G401 (cell line): ENCODE measurements around the gene SRPRB. TPM values are rescaled to one million over a fixed set of nuclear protein-coding genes. Genes with fewer than 3 reads are reported as not detected.

ENCODE experiments used
- DNase-seq: peaks from one replicate; pipeline ENCODE4 v3.0.0-alpha.2; 2015; ENCODE audit warnings: low spot score
- in situ Hi-C: cut with HindIII; loops from 2 replicates; pipeline ENCODE4 v1.10.0; 2016; ENCODE audit warnings: low sequenced_read_pairs, mixed read lengths
- total RNA-seq: library from RNA; depleted of rRNA; stranded (reverse); fragments of >200 nt; shearing (Covaris generic); gene quantifications from 2 replicates; pipeline ENCODE4 v1.2.3, GENCODE V29; 2014

Gene SRPRB
- total RNA-seq, 1 experiment from 2014 or later = 75.9 TPM

DNA sequence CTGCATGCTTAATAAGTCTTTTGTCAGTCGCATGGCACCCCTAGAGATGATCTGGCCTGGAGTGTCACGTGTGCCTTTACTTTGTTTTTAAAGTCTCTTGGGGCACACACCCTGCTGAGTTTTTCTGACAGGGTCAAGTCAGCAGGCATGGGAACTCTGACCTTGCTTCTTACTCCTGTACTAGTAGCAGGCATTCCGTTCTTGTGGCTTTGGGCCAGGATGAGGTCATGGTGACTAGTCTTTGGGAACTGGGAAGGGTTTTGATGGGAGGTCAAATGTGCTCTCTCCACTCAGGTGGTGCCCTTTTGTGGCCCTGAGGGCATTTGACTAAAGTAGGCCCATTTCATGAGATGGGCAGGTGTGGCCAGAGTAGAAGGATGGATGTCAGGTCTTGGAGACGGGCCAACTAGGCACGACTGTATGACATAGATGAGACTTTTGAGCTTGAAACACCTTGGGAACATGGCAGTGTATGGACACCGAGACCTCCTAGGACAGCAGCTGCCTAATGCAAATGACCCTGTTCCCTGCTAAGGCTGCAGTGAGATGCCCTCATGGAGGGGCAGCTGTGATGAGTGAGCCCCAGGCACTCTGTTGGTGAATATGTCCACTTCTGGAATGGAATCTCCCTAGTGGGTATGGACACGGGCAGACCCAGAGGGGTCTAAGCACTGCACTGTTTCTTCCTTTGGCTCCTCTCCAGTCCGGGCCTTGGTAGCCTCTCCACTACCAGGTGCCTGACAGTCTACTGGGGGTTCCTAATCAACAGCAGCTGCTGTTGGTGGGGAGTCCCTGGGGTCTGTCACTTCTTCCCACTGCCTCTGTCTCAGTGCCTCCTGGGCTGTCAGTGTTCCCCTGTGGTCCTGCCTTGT, 16.4 kb downstream of the SRPRB start:
- DNase-seq = no peak
- in situ Hi-C loops = no loop called here

DNA sequence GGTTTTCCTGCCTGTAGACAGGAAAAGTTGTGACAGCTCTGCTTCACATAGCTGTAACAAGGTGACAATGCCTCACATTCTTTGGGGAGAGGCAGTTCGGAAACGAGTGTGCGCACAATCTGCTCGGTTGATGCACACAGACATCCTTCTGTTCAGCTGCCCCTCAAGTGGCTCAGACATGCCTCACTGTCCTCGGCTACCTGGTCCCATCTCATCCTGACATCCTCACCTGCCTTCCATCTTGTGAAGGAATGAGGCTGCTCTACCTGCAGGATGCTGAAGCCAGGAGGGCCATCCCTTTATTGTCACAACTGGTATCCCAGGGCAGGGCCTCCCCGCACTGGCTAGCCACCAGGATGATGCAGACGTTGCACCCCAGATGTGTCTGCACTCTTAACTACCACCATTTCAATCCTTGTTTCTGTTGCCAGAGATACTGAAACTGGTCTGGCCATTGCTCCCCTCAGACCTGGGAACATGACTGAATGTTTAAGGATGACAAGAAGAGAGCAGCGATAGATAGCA, 19.4 kb downstream of the SRPRB start:
- no peak for DNase-seq
- in situ Hi-C loops = no loop called here

DNA sequence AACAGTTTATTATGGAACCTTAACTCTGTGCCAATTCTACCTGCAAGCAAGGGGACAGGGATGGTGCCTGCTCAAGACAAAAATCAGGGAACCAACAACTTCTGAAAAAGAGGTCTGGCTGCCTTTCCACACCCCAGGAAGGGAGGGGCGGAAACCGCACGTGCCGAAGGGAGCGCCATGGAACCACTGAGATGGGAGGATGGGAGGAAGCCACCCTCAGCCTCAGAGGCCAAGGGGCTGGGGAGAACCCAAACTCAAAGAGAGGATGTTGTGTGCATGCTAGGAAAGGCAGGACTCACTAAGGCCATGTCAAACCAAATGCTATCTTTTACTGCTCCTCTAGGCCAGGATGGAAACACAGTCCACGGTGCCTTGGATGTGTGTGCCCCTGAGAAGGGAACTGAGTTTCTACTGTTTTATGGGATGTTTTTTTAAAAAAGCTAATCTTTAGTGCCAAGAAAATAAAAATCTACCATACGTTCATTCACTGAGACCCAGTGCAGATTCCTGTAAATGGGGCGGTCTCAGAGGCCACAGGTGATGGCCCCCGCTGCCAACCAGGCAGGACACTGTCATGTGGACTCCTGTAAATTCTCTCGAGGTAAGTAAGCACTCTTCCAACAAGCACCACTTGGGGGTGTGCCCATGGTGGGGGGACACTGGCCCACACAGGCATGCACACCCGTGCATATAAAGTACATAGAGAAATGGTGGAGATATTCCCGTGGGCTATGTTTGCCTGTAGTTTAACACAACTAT, 20.5 kb downstream of the SRPRB start:
- no peak for DNase-seq
- in situ Hi-C loops = no loop called here

DNA sequence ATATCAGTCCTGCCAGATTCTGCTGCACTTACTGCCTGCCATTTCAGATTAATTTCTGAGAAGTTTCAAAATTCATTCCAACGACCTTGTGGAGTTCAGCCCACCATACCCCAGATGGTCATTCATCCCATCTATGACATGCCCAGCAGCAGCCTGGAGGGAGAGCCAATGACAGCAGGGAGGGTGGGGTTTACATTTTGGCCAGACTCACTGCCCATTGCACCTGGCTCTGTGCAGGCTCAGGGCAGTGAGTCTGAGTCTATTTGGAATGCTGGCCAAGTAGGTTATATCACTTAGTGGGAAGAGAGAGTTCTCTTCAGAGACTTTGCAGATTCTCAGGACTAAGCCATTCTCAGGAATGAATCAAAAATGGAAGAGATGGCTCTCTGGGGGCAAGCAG, 21.5 kb downstream of the SRPRB start:
- peak; percentile 94 for DNase-seq
- in situ Hi-C loops = no loop called here

DNA sequence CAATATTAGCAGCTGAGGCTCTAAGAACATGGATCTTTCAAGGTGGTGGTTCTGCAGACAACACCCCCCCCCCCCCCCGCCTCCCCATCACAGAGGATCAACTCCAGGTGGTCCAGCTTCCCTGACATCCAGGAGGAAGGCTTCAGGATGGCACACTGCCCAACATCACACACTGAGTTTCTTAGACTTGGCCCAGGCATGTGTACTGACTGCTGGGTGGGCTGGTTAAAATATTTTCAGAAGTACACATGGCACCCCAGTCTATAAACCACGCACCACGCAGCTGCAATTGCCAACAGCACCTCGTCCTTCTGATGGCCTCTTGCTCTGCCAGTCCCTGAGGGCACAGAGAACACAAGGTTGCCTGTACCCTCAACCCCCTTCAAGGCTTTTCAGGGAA, 22.1 kb downstream of the SRPRB start:
- DNase-seq = no peak

DNA sequence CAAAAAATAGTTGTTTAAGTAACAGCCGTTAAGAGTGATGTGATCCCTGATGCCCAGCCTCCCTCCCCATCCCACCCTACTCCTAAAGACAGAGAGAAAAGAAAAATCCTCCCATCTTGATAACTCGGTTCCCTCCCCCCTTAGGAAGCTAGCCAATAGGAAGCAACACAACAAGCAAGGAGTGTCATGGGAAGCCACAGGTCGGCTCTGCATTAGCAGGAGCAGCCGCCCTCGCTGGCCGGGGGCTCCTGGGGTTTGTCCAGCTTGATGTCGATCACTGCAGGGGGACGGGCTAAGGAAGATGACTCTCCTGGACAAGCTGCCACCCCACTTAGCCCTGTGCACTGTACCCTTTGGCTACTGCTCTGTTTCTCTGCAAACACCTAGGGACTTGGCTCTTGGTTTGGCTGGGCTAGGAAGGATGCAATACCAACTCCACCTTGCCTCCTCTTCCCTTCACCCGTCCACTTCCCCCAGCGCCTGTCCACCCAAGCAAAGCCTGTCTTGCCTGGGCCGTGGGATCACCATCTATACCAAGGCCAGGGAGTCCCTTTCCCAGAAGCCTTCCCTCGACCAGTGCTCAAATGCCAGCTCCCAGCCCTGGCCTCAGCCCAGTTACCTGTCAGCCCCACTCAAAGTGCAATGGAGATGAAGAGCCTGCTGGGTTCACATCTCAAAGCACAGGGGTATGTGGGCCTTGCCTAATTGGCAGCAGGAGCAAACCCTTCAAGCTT, 23.1 kb downstream of the SRPRB start:
- in situ Hi-C loops = no loop called here
- DNase-seq = peak; percentile 87

More for the DNA sequence above, 22.1 kb downstream of the SRPRB start:
- in situ Hi-C loops = no loop called here

DNA sequence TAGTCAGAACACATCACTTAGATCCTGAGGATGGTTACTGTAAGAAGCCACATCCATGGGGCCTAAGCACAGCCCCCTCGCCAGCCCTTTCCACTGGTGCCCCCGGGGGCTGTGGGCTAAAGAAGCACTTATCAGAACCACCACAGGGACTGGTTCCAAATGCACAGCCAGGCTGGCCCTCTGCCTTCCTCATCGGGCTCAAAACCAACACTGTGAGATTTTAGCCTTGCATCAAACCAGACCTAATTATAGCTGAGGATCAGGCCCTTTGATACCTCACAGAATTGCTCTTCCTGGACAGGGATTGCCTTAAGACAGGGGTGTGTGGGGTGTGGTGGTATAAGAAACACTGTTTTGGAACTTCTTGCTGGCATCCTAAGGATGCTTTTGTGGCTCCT, 23.7 kb downstream of the SRPRB start:
- in situ Hi-C loops = no loop called here
- peak; percentile 83 for DNase-seq

DNA sequence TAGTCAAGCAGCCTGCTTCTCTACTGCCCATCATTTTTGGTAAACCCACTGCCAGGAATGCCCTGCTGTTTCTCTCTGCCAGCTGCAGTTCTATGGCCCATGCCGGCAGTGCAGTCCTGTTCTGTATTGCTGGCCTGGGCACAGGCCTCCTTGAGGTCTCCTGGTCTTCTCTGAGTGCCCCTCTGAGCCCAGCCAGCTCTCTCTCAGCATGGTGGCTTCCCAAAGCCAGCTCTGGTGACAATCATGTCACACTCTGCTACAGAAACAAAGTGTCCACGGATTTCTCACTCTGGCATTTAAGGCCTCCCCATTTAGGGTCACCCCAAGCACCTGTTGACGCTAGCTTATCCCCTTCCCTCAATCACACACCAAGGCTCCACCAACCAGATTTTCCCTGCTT, 24.5 kb downstream of the SRPRB start:
- DNase-seq = no peak
- in situ Hi-C loops = no loop called here

DNA sequence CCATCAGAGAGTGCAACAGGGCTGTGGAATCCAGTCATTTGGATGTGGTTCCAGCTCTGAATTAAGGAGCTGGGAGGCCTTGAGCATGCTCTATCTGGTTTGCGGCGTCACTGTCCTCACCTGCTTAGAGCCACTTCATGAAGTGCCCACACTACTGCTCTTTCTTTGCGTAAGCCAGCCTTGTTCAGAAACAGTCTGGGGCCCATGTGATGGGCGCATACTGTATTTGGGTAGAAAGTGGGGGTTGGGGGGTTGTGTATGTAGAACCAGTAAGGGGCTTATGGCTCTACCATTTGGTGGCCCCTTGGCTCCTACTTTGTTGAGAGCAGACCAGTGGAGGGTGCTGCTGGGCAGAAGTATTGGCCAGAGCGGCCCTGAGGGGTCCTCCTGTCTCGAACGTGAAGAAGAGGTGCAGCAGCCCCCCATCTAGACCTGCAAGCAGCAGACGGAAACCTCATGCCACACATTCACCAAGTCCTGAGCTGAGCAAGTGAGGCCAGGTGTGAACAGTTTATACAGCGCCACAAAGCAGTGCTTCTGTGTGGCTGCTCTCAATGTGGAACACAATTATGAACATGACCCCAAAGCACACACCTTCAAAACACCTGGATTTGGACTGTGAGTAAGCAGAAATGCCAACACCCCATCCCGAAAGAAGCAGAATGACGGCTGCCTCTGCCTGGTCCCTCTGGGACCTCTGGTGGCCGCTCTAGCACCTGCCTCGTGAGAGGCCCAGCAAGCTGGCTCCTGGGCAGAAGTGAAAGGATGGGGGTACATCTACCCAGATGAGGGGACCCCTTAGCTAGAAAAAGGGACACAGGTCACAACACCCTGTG, 26.6 kb downstream of the SRPRB start:
- in situ Hi-C loops = no loop called here
- no peak for DNase-seq

DNA sequence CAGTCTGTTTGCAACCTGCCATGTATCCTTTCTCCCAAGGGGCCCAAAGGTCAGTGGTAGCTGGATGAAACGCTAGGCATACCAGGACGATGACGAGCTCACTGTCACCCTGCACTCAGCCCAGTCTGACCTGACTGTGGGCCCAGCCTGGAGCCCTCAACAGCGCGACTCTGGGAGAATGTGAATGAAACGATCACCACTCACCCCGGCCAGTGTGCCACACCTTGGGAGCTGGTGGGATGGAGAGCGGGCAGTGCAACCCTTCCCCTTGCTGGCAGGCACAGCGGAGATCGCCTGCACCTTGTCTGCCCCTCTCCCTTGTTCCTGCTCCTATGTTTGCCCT, 27.2 kb downstream of the SRPRB start:
- no peak for DNase-seq
- in situ Hi-C loops = no loop called here

DNA sequence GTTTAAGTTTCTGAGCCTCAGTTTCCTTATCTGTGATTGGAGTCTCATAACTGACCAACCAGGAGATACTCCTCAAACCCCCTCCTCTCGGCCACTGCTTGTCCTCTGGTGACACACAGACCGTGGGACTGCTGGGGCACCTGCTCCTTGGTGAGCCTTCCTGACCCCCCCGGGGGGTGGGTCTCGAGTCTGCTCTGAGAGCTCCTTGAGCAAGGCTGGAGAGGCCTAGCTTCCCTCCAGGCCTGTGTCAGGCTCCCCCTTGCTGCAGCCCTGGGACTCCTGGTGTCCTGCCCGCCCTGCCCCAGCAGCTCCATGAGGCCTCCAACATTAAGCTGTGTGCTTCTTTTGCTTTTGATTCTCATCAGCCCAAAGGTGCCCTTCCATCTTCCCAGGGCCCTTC, 27.7 kb downstream of the SRPRB start:
- in situ Hi-C loops = no loop called here
- no peak for DNase-seq

DNA sequence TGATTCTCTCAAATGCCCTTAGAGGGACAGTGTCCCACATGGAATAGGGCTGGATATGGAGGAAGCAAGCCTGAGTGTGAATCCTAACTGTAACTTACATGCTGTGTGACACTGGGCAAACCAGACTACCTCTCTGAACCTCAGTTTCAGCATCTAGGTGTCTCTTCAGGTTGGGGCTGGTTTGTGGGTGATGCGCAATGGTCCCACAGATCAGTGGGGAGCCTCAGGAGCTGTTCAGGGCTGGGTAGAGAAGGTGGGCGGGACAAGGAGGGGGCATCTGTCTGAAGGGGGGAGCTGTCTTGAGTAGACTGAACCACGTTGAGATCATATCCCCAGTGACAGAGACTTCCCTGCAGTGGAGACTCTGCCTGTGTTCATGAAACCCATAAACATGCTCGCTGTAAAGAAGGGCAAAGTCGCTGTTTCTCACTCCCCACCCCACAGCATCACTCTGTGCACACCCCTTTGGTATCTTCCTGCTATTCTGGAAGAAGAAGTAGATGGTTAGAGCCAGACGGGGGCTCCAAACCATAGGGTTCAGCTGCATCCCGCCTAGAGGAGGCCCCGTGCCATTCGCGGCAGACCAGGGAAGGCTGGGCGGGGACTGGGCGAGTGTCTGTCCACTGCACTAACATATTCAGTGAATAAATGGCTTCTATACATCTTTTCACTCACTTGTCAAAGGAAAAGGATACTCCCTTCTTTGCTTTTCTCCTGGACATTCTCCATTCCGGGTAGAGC, 28.4 kb downstream of the SRPRB start:
- in situ Hi-C loops = no loop called here
- no peak for DNase-seq

DNA sequence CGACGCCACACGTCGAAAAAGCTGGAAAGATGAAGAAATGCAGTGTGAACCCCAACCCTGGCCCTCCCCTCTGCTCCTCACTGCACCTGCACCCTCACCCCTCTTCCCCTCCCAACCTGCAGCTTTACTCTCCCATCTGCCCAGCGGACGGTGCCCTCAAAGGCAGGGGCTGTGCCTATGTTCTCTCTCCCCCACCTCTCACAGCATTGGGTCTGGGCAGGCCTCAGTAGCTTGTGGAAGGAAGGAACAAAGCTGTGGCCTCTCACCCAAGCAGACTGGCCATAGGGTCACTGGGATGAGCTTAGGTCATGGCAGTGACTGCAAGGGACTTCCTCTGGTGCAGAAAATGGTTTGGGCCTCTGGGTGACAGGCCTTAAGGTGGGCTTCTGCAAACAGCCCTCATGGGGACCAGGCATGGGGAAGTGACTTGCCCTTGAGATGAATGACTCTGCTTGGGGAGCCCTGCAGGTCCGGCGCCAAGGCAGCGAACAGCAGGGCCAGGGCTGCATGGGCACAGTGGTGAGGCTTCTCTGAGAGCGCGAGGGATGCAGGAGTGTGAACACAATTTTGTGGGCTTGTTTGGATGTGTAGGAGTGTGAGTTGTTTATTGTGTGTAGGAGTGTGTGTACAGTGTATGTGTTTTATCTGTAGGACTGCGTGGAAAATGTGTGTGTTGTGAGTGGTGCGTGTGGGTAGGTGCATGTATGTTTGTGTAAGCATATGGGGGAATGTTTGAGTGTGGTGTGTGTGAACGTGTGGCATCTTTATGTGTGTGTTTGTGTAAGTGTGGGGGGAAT, 29.2 kb downstream of the SRPRB start:
- in situ Hi-C loops = no loop called here

DNA sequence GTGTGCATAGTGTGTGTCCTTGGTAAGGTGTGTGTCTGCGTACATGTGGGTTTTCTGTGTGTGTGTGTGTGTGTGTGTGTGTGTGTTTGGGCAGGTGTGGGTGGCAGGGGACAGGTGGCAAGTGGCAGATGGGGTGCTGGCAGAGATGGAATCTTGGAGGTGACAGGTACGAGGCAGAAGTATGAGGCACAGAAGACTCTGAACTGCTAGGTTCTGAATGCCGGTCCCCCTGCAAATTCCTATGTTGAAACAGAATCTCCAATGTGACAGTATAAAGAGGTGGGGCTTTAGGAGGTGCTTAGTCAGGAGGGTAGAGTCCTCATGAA, 29.8 kb downstream of the SRPRB start:
- no peak for DNase-seq
- in situ Hi-C loops = no loop called here

More for the DNA sequence above, 29.2 kb downstream of the SRPRB start:
- DNase-seq = no peak

DNA sequence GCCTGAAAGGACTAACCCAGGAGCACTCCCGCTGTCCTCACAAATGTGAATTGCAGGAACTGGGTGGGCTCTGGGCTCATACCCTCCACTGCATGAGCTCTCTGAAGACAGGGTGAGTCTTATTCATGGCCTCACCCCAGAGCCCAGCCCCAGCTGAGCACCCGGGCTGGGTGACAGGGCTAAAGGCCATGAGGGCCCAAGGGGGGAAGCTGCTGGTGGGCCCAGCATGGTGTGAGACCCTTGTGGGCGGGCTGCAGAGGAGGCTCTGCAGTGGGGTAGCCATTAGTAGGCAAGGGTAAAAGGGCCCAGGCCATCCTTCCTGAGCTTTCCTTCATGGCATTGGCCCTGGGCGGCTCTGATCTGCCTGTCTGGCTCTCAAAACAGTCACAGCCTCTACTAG, 30.3 kb downstream of the SRPRB start:
- in situ Hi-C loops = no loop called here
- DNase-seq = no peak

DNA sequence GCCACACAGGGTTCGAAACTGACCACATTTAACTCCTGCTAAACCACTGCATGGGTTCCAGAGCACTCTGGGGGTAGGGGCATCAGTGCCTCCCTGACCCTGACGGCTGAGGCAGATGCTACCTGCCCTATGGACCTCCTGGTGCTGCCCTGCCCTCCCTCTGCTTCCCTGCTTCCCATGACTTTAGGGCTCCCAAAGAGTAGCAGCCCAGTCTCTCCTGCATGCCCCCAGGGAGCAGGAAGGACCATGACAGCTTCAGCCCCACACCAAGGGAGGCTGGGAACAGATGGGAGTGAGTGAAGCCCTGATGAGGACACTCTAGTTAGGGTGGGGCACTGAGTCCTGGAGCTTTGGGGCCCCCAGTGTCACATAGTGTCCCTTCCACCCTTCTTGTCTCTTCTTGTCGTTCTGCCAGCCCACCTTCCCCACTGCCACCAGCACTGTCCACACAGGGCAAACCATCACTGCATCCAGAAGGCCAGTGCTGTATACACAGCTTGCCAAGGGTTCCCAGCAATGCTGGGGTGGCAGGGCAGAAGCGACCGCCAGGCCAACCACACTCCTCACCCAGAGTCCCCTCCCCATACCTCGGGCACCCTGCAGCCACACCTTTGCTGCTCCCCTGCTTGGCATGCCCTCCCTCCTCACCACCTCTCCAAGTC, 31.0 kb downstream of the SRPRB start:
- in situ Hi-C loops = no loop called here
- no peak for DNase-seq
